Erythroblast (primary cell): Measurements from ENCODE around the gene CCNE1.

Source experiments
- GATA1 ChIP-seq: IDR thresholded peaks from 2 replicates; pipeline ENCODE4 v1.6.1; 2011; ENCODE audit warnings: low read depth, mild to moderate bottlenecking, control low read depth, low read length, moderate library complexity
- POLR2A ChIP-seq: IDR thresholded peaks from 2 replicates; pipeline ENCODE4 v1.6.1; 2011; ENCODE audit warnings: mild to moderate bottlenecking, low read length

- TF ChIP-seq POLR2A (no peak), GATA1 (no peak)
Measured at GRCh38 chr19:29823581-29824330, 12.0 kb downstream of the CCNE1 start.
